OCI-LY3 (cell line): ENCODE measurements around the gene CNIH3.

Experiments used
- CTCF ChIP-seq: fragments of 200-600, 300-600 bp; sonication (generic); IDR thresholded peaks from 2 replicates; pipeline ENCODE4 v1.5.1; 2014; ENCODE audit warnings: antibody characterized with exemption, low read length, low read depth
- EZH2phosphoT487 ChIP-seq: fragments of 200-600 bp; shearing (Covaris generic); IDR thresholded peaks from 2 replicates; pipeline ENCODE4 v1.6.1; 2018; ENCODE audit warnings: antibody characterized with exemption, mixed run types, low read depth

GRCh38 chr1:224786533-224787250, 170.6 kb downstream of the CNIH3 start:
- no peak for TF ChIP-seq CTCF
- TF ChIP-seq EZH2phosphoT487 = no peak
